HG03045 (cell line): ENCODE results near the gene SERF2.
A peak's percentile ranks its signal among the peaks of the same experiment; 100 is the strongest.

Source experiments
- ATAC-seq: cut with Tn5 transposase; IDR thresholded peaks from one replicate; pipeline ENCODE4 v1.9.1; 2021; ENCODE audit warnings: mild to moderate bottlenecking, moderate library complexity; ENCODE audit not compliant: unreplicated experiment

SERF2 gene

GRCh38 chr15:43791993-43792760, at the start of gene SERF2:
Gene SERF2 (plus strand): TSS chr15:43792320. CDS start chr15:43792377, 57 bp downstream.
- peak; percentile 90 for ATAC-seq

- ATAC-seq, result peak; percentile 86
These were observed 45.7 kb upstream of the SERF2 start, which contains the start of gene PDIA3 for GRCh38 chr15:43746245-43746902. Gene PDIA3 (plus strand): TSS chr15:43746438. CDS start chr15:43746540, 102 bp downstream.

GRCh38 chr15:43746903-43747309, 45.2 kb upstream of the SERF2 start:
- peak; percentile 14 for ATAC-seq

- ATAC-seq, result no peak
These were observed 43.7 kb upstream of the SERF2 start for GRCh38 chr15:43748376-43748775.

- peak; percentile 31 for ATAC-seq
These were observed 42.3 kb upstream of the SERF2 start for GRCh38 chr15:43749690-43750345.

GRCh38 chr15:43751885-43752284, 40.2 kb upstream of the SERF2 start:
- ATAC-seq, result no peak

GRCh38 chr15:43762824-43763223, 29.3 kb upstream of the SERF2 start:
- no peak for ATAC-seq

GRCh38 chr15:43763819-43764446, 28.2 kb upstream of the SERF2 start:
- no peak for ATAC-seq

GRCh38 chr15:43769584-43770228, 22.4 kb upstream of the SERF2 start:
- ATAC-seq, result no peak

GRCh38 chr15:43771816-43772215, 20.3 kb upstream of the SERF2 start:
- ATAC-seq, result no peak

GRCh38 chr15:43772624-43773023, 19.5 kb upstream of the SERF2 start:
- no peak for ATAC-seq

- ATAC-seq, result no peak
These were observed 18.1 kb upstream of the SERF2 start for GRCh38 chr15:43774062-43774461.

GRCh38 chr15:43775411-43775965, 16.6 kb upstream of the SERF2 start:
- no peak for ATAC-seq

- peak; percentile 58 for ATAC-seq
These were observed 15.9 kb upstream of the SERF2 start for GRCh38 chr15:43776101-43776717.

- peak; percentile 37 for ATAC-seq
These were observed 15.3 kb upstream of the SERF2 start, which contains the start of gene ELL3 for GRCh38 chr15:43776718-43777266. Gene ELL3 (minus strand): TSS chr15:43776966. CDS start chr15:43776901, 65 bp downstream.

GRCh38 chr15:43777267-43777914, 14.7 kb upstream of the SERF2 start:
- peak; percentile 55 for ATAC-seq

- no peak for ATAC-seq
These were observed 13.1 kb upstream of the SERF2 start for GRCh38 chr15:43779016-43779415.

GRCh38 chr15:43789409-43789808, 2.7 kb upstream of the SERF2 start:
- ATAC-seq, result no peak
